GM18498 (cell line): ENCODE measurements around the gene RASGEF1C.

ENCODE experiments used
- ATAC-seq: cut with Tn5 transposase; IDR thresholded peaks from one replicate; pipeline ENCODE4 v1.9.1; 2021; ENCODE audit warnings: mild to moderate bottlenecking, moderate library complexity; ENCODE audit not compliant: unreplicated experiment

The RASGEF1C gene

GRCh38 chr5:180121826-180122413, 87.1 kb downstream of the RASGEF1C start:
- no peak for ATAC-seq

- ATAC-seq = no peak
Observed at GRCh38 chr5:180120237-180121101, 88.5 kb downstream of the RASGEF1C start.

GRCh38 chr5:180119903-180120236, 89.1 kb downstream of the RASGEF1C start:
- no peak for ATAC-seq

- ATAC-seq = no peak
Observed at GRCh38 chr5:180119031-180119902, 89.7 kb downstream of the RASGEF1C start.

- no peak for ATAC-seq
Observed at GRCh38 chr5:180118391-180118791, 90.6 kb downstream of the RASGEF1C start.

- no peak for ATAC-seq
Observed at GRCh38 chr5:180117000-180117725, 91.8 kb downstream of the RASGEF1C start.

- no peak for ATAC-seq
Observed at GRCh38 chr5:180116077-180116999, 92.7 kb downstream of the RASGEF1C start.

GRCh38 chr5:180115326-180116076, 93.5 kb downstream of the RASGEF1C start:
- ATAC-seq = no peak

GRCh38 chr5:180114304-180115003, 94.6 kb downstream of the RASGEF1C start:
- no peak for ATAC-seq

- no peak for ATAC-seq
Observed at GRCh38 chr5:180113660-180114303, 95.2 kb downstream of the RASGEF1C start.

- no peak for ATAC-seq
Observed at GRCh38 chr5:180112181-180112861, 96.7 kb downstream of the RASGEF1C start.

- ATAC-seq = no peak
Observed at GRCh38 chr5:180111273-180112002, 97.6 kb downstream of the RASGEF1C start.

- ATAC-seq = no peak
Observed at GRCh38 chr5:180109920-180110319, 99.1 kb downstream of the RASGEF1C start.

- ATAC-seq = no peak
Observed at GRCh38 chr5:180107005-180107404, 102.0 kb downstream of the RASGEF1C start.

GRCh38 chr5:180105827-180106312, 103.1 kb downstream of the RASGEF1C start:
- no peak for ATAC-seq

GRCh38 chr5:180104168-180104530, 104.9 kb downstream of the RASGEF1C start:
- no peak for ATAC-seq
